Suprapubic skin (tissue), 4 donors: ENCODE measurements around the gene MLF1.

Source experiments
- EP300 ChIP-seq: sonication (generic); formaldehyde crosslinking; IDR thresholded peaks from one replicate; pipeline ENCODE4 v1.6.1; 2017; ENCODE audit warnings: antibody characterized with exemption
- POLR2A ChIP-seq, 2 donors: fragments of 450-650 bp; IDR thresholded peaks; one replicate each; pipeline ENCODE4 v1.6.1; 2017; ENCODE audit warnings: antibody characterized with exemption in 2 of 2, mild to moderate bottlenecking in 2 of 2, moderate library complexity in 2 of 2
- POLR2AphosphoS5 ChIP-seq, 3 donors: sonication (generic); formaldehyde crosslinking; IDR thresholded peaks; one replicate each; pipeline ENCODE4 v1.6.1; 2017; ENCODE audit warnings: antibody characterized with exemption in 3 of 3
- TF ChIP-seq, protein P1 (sequence below), 2 donors: fragments of 200-600 bp in 1 of 2; fragments of 450-650 bp in 1 of 2; sonication (generic) in 1 of 2; IDR thresholded peaks; one replicate each; pipeline ENCODE4 v1.5.1; 2016 to 2019; ENCODE audit warnings: antibody characterized with exemption in 2 of 2, mild to moderate bottlenecking in 1 of 2, moderate library complexity in 1 of 2

DNA sequence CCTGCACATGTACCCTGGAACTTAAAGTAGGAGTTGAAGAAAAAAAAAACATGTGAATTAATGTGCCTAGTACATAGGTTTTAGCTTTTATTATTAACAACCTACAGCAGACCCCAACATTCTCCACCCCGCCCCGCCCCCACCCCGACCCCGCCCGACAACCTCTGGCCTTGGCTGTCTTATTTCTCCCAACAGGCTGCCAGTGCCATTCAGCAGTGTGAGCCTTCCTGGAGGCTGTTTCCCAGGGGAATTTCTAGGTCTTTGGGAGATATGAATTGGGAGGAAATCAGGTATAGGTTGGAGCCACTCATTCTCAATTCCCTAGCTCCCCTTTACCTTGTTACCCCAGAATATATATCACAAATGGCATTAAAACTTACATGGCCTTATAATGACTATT is 8.3 kb upstream of the MLF1 start:
- TF ChIP-seq POLR2AphosphoS5 (IDR thresholded peaks at IDR 0.05) (no peak), EP300 (no peak), POLR2A (IDR thresholded peaks at IDR 0.05) (no peak)
- TF ChIP-seq, protein P1, sequence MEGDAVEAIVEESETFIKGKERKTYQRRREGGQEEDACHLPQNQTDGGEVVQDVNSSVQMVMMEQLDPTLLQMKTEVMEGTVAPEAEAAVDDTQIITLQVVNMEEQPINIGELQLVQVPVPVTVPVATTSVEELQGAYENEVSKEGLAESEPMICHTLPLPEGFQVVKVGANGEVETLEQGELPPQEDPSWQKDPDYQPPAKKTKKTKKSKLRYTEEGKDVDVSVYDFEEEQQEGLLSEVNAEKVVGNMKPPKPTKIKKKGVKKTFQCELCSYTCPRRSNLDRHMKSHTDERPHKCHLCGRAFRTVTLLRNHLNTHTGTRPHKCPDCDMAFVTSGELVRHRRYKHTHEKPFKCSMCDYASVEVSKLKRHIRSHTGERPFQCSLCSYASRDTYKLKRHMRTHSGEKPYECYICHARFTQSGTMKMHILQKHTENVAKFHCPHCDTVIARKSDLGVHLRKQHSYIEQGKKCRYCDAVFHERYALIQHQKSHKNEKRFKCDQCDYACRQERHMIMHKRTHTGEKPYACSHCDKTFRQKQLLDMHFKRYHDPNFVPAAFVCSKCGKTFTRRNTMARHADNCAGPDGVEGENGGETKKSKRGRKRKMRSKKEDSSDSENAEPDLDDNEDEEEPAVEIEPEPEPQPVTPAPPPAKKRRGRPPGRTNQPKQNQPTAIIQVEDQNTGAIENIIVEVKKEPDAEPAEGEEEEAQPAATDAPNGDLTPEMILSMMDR (IDR thresholded peaks at IDR 0.05): no peak
